HG03378 (cell line): ENCODE measurements around the gene PARD3.

Experiments
- ATAC-seq: cut with Tn5 transposase; IDR thresholded peaks from one replicate; pipeline ENCODE4 v1.9.1; 2021; ENCODE audit warnings: mild to moderate bottlenecking, moderate library complexity; ENCODE audit not compliant: unreplicated experiment

The PARD3 gene

GRCh38 chr10:34629084-34629483 lies 186.0 kb downstream of the PARD3 start:
- no peak for ATAC-seq

GRCh38 chr10:34628174-34628796 lies 186.8 kb downstream of the PARD3 start:
- no peak for ATAC-seq

DNA sequence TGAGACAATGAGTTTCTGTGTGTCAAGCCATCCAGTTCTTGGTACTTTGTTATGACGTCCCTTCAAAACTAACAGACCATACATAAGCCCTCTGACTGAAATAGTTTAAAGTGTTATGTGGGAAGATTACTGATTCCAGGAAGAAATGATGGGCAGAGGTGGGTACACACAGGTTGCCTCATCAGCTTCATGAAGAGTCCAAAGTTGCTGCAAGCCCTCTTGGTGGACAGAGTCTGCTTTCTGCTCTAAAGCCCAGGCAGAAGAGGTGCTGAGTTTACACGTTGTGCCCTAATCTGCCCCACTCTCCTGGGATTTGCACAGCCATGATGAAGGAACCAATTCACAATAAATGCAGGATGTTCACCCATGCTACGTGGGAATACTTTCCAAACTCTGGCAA lies 187.4 kb downstream of the PARD3 start:
- ATAC-seq = no peak

DNA sequence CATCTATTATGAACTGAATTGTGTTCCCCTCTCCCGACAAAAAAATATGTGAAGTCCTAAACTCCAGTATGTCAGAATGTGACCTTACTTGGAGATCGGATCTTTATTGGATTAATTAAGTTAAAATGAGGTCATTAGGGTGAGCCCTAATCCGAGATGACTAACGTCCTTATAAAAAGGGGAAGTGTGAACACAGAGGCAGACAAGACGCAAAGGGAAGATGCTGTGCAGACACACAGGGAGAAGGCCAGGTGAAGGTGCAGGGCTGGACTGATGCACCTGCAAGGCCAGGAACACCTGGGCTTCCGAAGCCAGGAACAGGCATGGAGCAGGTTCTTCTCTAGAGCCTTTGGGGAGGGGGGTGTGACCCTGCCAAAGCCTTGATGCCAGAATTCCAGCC lies 187.8 kb downstream of the PARD3 start:
- ATAC-seq = no peak

GRCh38 chr10:34626158-34626880 lies 188.8 kb downstream of the PARD3 start:
- ATAC-seq = no peak

DNA sequence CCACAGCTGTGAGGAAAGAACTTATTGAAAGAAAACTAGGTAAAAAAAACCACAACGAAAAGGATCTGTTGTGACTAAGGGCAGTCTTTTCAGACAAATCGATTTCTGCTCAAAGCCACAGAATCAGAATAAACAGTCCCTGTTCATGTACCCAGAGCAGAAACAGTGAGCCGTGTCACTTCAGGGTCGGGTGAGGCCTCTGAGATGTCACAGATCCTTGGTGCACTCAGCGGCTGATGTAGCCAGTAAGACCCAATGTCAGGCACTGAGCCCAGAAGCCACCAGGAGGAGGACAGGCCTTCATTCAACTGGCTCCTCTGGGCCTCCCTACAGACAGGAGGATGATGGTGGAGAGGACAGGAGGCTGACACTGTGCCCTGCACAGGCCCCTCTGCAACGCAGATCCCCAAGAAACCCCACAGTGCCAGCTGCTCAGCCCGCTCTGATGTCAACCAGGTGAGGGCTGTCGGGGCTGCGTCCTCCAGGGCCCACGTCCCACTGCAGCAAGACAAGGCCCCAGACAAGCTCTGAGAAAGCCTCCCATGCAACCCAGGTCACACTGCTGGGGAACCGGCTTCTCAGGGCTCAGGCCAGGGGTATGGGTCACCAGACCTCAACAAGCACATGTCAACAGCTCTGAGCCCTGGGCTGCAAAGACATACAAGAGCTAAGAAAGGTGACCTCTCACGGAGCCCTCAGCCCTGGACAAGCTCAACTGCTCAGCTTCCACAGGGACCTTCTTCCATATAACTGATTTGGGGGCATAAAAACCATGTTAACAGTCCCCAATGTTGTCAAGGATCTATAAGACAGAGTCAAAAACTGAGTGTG lies 190.6 kb downstream of the PARD3 start:
- ATAC-seq = no peak

DNA sequence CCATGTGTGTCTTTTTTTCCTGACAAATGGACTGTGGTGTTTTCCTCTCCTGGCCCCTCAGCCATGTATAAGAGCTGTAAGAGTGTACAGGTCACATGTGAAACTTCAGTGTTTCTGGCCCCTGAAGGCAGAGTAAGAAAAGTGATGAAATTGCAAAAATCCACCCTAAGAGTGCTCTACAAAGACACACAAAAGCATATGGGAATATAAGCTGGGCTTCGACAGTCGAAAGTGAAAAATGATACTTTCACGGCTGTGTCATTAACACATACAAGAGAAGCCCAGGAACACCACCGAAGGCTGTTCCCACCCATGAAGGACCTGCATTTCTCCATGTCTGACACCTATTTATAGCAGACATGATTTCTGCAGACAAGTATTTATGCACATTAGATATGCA lies 192.2 kb downstream of the PARD3 start:
- ATAC-seq = no peak

- ATAC-seq = no peak
Observed at GRCh38 chr10:34618611-34619010, 196.5 kb downstream of the PARD3 start.

DNA sequence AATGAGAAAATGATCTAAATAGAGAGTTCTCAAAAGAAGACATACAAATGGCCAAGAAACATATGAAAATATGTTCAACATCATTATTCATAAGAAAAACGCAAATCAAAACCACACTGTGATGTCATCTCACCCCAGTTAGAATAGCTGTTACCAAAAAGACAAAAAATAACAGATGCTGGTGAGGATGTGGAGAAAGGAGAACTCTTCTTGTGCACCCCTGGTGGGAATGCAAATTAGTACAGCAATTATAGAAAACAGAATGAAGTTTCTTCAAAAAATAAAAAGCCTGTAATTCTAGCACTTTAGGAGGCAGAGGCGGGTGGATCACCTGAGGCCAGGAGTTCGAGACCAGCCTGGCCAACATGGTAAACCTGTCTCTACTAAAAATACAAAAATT lies 199.3 kb downstream of the PARD3 start:
- ATAC-seq = no peak

DNA sequence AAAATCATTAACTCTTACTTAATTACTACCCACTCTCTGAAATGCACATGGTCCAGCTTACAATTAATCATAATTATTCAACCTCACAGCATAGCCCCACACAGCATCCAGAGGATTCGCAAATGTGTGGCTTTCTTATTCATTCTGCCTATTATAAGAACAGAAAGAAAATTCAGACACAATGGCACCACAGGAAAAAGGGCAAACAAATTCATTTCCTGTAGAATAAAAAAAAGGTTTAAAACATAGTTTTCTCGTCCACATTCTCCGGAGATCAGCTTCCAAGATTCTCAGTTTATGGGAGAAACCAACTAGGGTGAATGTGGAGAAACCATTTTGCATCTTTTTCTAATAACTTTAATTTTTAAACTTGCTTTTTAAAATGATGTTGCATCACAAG lies 201.6 kb downstream of the PARD3 start:
- ATAC-seq = no peak

DNA sequence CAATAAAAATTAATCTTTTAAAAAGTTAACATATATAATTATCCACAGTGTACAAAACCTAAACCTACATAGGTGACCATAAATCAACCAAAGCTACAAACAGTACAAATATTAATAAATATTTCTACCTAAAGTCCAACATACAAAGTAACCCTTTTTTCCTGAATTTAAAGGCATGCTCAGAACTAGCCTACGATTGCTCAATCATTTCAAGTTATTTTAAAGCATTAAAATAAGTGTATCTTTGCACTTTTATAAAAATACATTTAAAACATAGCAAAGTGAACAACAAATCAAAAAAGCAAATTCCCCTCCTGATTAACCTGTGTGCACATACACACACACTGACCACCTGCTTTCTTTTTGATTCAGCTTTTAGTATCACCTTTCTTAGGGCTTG lies 202.2 kb downstream of the PARD3 start:
- ATAC-seq = no peak

DNA sequence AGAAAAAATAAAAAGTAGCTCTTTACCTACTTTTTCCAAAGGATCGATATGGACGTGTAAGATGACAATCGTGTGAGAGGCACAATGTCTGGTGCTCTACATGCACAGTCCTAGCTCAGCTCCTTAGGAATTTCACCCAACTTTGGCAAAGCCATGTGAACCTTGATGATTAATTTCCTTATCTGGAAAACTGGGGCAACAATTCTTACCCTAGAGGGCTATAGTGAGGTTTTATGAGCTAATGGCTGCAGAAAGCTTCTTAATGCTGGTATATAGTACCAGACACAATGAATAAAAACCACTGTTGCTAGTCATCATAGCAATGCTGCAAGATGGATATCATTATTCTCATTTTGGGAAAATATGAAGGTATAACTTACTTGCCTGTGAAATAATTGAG lies 202.7 kb downstream of the PARD3 start:
- ATAC-seq = no peak

GRCh38 chr10:34609287-34609940 lies 205.7 kb downstream of the PARD3 start:
- no peak for ATAC-seq

DNA sequence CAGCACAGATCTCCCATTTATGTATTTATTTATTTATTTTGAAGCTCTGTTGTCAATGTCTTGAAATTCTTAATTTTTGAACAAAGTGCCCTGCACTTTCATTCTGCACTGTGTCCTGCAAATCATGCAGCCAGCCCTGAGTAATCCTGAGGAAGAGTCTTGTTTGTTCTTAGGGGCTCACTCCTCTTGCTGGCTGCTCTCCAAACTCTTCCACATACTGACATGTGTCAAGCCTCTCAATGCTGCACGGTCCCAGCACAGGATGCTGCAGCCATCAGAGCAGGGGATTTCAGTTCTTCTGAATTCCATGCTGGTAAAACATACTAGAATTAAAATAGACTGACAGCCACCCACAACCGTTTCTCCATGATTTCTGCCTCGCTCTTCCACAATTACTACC lies 207.2 kb downstream of the PARD3 start:
- ATAC-seq = no peak

- ATAC-seq = no peak
Observed at GRCh38 chr10:34606890-34607289, 208.2 kb downstream of the PARD3 start.

DNA sequence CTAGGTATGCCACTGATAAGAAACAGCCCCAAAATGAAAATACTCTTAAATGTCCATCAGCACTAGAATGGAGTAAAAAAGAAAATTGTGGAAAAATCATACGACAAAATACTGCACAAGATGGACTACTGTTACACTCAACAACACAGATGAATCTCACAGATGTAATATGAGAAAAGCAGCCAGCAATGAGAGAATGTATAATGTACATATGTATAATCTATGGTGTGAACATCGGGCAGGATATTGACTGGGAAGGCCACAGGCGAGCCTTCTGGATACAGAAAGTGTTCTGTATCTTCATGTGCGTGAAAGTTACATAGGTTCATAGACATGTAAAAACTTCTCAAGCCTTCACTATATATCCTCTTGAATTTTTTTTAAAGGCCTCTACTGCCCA lies 212.6 kb downstream of the PARD3 start:
- no peak for ATAC-seq

DNA sequence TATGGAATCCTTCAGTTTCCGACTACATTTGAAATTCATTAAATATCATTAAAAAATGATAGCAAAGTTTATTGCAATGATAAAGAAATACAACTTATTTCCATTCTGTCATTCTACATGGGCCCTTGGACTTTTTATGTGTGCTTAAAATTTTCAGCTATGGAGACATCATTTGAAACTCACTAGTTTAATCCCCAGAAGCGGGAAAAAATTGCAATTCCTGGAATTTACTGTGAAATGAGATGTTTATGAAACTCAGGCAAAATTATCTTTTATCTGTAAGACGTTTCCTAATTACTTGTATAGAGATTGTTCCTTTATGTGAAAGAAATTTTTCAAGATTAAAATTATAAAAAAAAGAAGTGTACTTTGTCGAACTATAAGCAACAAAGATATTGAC lies 213.4 kb downstream of the PARD3 start:
- no peak for ATAC-seq

- no peak for ATAC-seq
Observed at GRCh38 chr10:34599026-34599795, 215.9 kb downstream of the PARD3 start.

DNA sequence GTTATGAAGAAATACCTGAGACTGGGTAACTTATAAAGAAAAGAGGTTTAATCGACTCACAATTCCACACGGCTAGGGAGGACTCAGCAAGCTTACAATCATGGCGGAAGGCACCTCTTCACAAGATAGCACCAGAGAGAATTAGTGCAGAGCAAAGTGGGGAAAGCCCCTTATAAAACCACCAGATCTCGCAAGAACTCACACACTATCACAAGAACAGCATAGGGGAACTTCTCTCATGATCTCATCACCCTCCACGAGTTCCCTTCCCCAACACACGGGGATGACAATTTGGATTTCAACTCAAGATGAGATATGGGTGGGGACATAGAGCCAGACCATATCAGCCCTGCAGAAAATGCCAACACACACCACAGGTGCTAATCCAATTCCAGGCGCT lies 218.7 kb downstream of the PARD3 start:
- ATAC-seq = no peak

DNA sequence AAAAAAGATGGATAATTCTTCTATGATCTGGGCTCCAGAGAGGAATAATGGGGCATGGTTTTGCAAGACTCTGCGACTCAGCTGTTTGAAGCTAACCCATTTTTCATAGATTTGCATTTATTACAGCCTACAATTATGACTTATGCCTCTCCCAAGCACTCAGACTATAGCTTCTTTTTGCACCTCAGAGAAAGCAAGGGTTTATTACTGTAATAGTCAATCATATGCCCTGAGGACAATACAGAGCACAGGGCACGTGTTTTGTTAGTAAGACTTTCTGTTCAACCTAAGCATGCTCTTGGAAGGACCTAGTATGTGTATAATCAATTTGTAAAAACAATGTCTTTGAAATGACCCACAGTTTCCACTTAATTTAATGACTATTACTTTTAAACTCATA lies 221.2 kb downstream of the PARD3 start:
- ATAC-seq = no peak
